IPS-18a (cell line): ENCODE results near the gene DYSF.

Source experiments
- H3K27ac ChIP-seq: one replicate; pipeline ENCODE4 v1.5.1; 2013; ENCODE audit warnings: low read length
- H3K27me3 ChIP-seq: one replicate; pipeline ENCODE4 v1.6.1; 2013; ENCODE audit warnings: mild to moderate bottlenecking, low read length; ENCODE audit not compliant: control insufficient read depth, insufficient read depth
- H3K36me3 ChIP-seq: one replicate; pipeline ENCODE4 v1.6.1; 2013; ENCODE audit warnings: low read depth, low read length; ENCODE audit not compliant: control insufficient read depth
- H3K4me1 ChIP-seq: one replicate; pipeline ENCODE4 v1.6.1; 2013; ENCODE audit warnings: low read depth, low read length; ENCODE audit not compliant: control insufficient read depth
- H3K4me3 ChIP-seq: one replicate; pipeline ENCODE4 v1.5.1; 2013; ENCODE audit warnings: low read length
- H3K9ac ChIP-seq: one replicate; pipeline ENCODE4 v1.6.1; 2013; ENCODE audit warnings: mild to moderate bottlenecking, low read length, moderate library complexity
- H3K9me3 ChIP-seq: one replicate; pipeline ENCODE4 v1.6.1; 2013; ENCODE audit warnings: low read depth, low read length; ENCODE audit not compliant: control insufficient read depth

The DYSF gene

GRCh38 chr2:71689968-71690834, 236.8 kb downstream of the DYSF start:
- Histone ChIP-seq H3K27me3 (no peaks in the 10 kb centered on the region), H3K27ac (no peak overlapping the region), H3K4me1 (peaks cover 22% of the 10 kb centered on the region), H3K9ac (no peak overlapping the region), H3K9me3 (no peaks in the 10 kb centered on the region), H3K36me3 (no peaks in the 10 kb centered on the region), H3K4me3 (no peak overlapping the region)

- H3K4me1 ChIP-seq: peaks cover 22% of the 10 kb centered on the region
- no peak overlapping the region for H3K27ac ChIP-seq
- H3K9ac ChIP-seq: no peak overlapping the region
- H3K9me3 ChIP-seq: no peaks in the 10 kb centered on the region
- no peaks in the 10 kb centered on the region for H3K36me3 ChIP-seq
- no peaks in the 10 kb centered on the region for H3K27me3 ChIP-seq
- H3K4me3 ChIP-seq: no peak overlapping the region
Measured at GRCh38 chr2:71690876-71691475, 237.6 kb downstream of the DYSF start.

DNA sequence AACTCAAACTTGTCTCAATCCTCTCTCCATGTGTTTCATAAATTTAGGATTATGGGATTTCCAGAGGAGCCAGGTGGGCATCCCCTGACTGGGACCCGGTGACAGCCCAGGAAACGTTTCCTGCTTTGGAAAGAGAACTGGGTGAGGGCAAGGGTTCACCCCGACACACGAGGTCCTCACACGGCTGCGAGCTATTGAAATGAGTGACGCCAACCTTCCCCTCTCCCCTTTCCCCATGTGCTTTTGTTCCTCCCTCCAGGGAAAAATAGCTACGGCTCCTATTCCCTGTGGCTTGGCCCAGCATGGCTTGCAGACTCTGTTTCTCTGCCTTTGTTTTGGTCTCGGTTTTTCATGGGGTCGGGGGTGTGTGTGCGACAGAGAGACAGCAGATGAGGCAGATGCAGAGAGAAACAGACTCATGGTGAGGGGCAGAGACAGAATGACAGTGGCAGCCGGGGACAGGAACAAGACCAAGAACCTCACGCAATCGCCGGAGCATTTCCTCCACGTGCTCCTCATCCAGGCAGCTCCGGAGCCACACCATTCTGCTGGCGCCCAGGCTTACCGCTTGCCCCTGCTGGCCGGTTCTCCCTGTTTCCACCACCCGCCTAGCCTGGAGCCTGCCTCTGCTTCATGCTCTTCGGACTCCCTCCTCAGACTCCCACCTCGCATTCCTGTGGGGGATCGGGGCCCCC, 238.5 kb downstream of the DYSF start:
- Histone ChIP-seq H3K9ac (no peak overlapping the region), H3K27ac (no peak overlapping the region), H3K27me3 (no peaks in the 10 kb centered on the region), H3K4me1 (peaks cover 22% of the 10 kb centered on the region), H3K4me3 (no peak overlapping the region), H3K9me3 (no peaks in the 10 kb centered on the region), H3K36me3 (no peaks in the 10 kb centered on the region)

DNA sequence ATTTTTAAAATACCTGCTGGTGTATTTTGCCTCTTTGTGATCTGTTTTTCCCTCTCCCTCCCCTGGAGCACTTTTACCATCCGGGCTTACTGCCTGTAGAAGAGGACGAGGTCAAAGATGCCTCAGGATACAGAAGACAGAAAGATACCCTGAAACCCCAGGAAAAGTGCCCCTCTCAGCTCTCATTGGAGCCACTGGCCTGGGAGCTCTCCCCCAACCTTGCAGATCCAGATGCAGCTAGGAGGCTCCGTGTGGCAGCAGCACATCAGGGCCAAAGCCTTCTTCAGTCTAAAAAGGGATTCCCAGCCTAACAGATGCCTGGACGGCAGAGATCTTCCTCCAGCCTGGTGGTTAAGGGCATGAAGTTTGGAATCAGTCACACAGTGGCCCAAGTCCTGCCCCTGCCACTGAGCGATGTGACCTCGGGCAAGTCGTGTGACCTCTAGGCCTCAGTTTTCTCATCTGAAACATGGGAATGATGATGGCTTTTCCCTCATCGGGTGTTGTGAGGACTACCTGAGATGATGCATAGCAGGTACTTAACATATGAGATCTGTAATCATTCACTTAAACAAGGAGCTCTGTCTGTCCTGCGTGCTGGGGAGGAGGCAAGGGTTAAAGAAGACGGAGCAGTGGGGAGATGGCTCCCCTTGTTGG, 239.4 kb downstream of the DYSF start:
- H3K4me3 ChIP-seq: no peak overlapping the region
- no peaks in the 10 kb centered on the region for H3K36me3 ChIP-seq
- no peak overlapping the region for H3K27ac ChIP-seq
- no peak overlapping the region for H3K9ac ChIP-seq
- no peaks in the 10 kb centered on the region for H3K27me3 ChIP-seq
- peaks cover 22% of the 10 kb centered on the region for H3K4me1 ChIP-seq
- H3K9me3 ChIP-seq: no peaks in the 10 kb centered on the region

- no peak overlapping the region for H3K4me3 ChIP-seq
- no peak overlapping the region for H3K27ac ChIP-seq
- peaks cover 22% of the 10 kb centered on the region for H3K4me1 ChIP-seq
- no peaks in the 10 kb centered on the region for H3K36me3 ChIP-seq
- no peak overlapping the region for H3K9ac ChIP-seq
- no peaks in the 10 kb centered on the region for H3K27me3 ChIP-seq
- H3K9me3 ChIP-seq: no peaks in the 10 kb centered on the region
Measured at GRCh38 chr2:71693286-71694270, 240.2 kb downstream of the DYSF start.

DNA sequence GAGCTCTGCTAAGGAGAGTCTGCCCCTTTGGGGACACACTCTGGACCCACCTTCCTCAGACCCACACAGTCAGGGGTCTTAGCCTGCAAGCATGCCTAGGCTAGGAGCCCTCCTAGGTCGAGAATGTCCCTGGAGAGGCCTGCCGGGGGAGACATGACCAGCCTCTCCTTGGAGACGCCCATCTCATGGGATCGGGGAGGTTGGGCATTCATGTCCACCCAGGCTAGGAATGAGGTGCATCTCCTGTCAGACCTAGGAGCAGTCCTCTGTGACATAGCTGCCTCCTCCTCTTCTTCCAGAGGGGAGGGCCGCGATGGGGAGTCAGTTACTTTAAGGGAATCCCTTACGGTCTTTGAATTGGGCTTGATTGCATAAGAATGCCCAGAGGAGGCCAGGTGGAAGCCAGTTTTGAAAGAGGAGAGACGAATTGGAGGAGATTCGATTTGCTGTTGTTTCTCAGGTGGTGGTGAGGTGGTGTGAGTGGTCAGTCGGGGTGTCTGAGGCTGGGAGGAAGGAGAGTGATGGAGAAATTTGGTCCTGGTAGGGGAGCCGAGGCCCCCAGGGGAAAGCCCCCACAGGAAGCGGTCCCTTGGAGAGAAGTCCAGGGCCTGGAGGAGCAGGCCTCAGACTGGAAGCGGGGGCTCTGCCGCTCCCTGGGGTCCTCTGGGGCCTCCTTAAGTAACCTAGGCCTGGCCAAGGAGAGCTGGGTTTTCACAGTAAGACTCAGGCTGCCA, 241.3 kb downstream of the DYSF start:
- H3K27ac ChIP-seq: no peak overlapping the region
- H3K9ac ChIP-seq: no peak overlapping the region
- no peak overlapping the region for H3K4me3 ChIP-seq

DNA sequence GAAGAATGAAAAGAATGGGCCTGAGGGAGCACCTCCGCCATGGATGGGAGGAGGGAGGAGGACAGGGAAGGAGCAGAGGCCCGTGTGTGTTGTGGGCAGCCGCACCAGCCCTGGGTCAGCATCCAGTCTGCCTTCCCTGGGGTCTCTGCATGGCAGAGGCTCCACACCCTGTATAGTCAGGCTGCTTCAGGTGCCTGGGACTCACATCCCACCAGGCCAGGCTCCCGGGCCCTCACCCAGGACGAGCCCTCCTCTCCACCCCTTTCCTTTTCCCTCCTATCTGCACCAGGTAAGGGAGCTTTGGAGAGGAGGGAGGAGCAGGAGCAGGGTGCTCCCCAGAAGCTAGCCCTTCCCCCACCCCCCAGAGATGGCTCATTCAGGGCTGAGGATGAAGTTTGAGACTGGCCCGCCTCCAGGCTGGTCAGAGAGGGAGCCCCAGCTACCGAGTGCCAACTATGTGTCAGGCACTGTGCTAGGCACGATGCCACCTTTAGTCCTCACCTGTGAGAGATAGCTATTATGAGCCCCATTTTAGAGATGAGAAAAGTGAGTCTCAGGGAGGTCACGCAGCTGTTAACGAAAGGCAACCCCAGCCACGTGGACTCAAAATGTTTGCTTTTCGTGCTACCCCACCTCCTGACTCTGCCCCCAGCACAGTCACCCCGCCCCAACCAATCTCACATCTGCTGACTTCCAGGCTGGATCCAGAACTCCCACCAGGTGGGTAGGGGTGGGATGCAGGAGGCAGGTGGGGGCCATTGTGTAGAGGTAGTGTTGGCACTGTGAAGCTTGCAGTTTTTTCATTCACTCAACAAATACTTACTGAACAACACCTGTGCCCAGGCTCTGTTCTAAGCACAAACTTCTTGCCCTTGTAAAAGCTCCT, 242.1 kb downstream of the DYSF start:
- H3K9me3 ChIP-seq: no peaks in the 10 kb centered on the region
- H3K27me3 ChIP-seq: no peaks in the 10 kb centered on the region
- H3K4me1 ChIP-seq: peaks cover 22% of the 10 kb centered on the region

More for the DNA sequence above, 241.3 kb downstream of the DYSF start:
- H3K27me3 ChIP-seq: no peaks in the 10 kb centered on the region
- H3K4me1 ChIP-seq: peaks cover 22% of the 10 kb centered on the region
- H3K9me3 ChIP-seq: no peaks in the 10 kb centered on the region
- H3K36me3 ChIP-seq: no peaks in the 10 kb centered on the region

GRCh38 chr2:71696381-71696780, 243.0 kb downstream of the DYSF start:
- Histone ChIP-seq H3K9ac (no peak overlapping the region), H3K4me3 (no peak overlapping the region), H3K9me3 (no peaks in the 10 kb centered on the region), H3K36me3 (no peaks in the 10 kb centered on the region), H3K27ac (no peak overlapping the region), H3K4me1 (peaks cover 23% of the 10 kb centered on the region), H3K27me3 (no peaks in the 10 kb centered on the region)

More for the DNA sequence above, 242.1 kb downstream of the DYSF start:
- Histone ChIP-seq H3K36me3 (no peaks in the 10 kb centered on the region), H3K27ac (no peak overlapping the region), H3K4me3 (no peak overlapping the region), H3K9ac (no peak overlapping the region)

- Histone ChIP-seq H3K4me1 (peaks cover 18% of the 10 kb centered on the region), H3K36me3 (no peaks in the 10 kb centered on the region), H3K4me3 (no peak overlapping the region), H3K9me3 (no peaks in the 10 kb centered on the region), H3K27me3 (no peaks in the 10 kb centered on the region), H3K9ac (no peak overlapping the region), H3K27ac (no peak overlapping the region)
Measured at GRCh38 chr2:71697106-71698004, 244.0 kb downstream of the DYSF start.
